ENCODE measurements around the gene BAMBI.

DNA sequence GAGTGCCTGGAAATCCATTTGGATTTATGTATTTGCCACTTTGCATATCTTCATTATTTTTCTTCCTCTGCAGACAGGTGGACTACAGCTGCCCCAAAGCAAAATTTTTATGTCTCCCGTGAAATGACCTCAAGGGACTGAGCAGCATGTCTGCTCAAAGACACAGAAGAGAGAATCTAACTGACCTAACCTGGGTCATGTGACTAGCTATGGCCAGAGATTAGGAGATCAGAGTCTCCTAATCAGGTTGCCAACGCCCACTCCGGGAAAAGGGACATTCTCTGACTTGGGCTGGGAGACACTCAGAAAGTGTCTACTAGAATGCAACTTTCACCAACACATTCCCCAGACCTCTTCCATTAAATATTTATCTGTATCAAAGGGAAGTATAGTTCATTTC lies 2.5 kb upstream of the BAMBI start:
- TF ChIP-seq, protein P1, sequence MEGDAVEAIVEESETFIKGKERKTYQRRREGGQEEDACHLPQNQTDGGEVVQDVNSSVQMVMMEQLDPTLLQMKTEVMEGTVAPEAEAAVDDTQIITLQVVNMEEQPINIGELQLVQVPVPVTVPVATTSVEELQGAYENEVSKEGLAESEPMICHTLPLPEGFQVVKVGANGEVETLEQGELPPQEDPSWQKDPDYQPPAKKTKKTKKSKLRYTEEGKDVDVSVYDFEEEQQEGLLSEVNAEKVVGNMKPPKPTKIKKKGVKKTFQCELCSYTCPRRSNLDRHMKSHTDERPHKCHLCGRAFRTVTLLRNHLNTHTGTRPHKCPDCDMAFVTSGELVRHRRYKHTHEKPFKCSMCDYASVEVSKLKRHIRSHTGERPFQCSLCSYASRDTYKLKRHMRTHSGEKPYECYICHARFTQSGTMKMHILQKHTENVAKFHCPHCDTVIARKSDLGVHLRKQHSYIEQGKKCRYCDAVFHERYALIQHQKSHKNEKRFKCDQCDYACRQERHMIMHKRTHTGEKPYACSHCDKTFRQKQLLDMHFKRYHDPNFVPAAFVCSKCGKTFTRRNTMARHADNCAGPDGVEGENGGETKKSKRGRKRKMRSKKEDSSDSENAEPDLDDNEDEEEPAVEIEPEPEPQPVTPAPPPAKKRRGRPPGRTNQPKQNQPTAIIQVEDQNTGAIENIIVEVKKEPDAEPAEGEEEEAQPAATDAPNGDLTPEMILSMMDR (IDR thresholded peaks at IDR 0.05), result no peak
- TF ChIP-seq POLR2A (IDR thresholded peaks at IDR 0.05), result no peak
